Dermis microvascular lymphatic vessel endothelial cell (primary cell): ENCODE results near the gene MAPK8IP3. TPM values are rescaled to one million over a fixed set of nuclear protein-coding genes. Genes with fewer than 3 reads are reported as not detected.

ENCODE experiments used
- DNase-seq, 2 donors: peaks; one replicate each; pipeline versions ENCODE4 v3.0.0 to v3.0.0-alpha.2; 2010; ENCODE audit warnings: low read depth in 2 of 2
- total RNA-seq: library from RNA; depleted of rRNA; stranded (reverse); fragments of >200 nt; gene quantifications from 2 replicates; pipeline ENCODE4 v1.2.1, GENCODE V29; 2014

The MAPK8IP3 gene
- total RNA-seq, 1 donor from 2014 or later = 13.9 TPM

DNA sequence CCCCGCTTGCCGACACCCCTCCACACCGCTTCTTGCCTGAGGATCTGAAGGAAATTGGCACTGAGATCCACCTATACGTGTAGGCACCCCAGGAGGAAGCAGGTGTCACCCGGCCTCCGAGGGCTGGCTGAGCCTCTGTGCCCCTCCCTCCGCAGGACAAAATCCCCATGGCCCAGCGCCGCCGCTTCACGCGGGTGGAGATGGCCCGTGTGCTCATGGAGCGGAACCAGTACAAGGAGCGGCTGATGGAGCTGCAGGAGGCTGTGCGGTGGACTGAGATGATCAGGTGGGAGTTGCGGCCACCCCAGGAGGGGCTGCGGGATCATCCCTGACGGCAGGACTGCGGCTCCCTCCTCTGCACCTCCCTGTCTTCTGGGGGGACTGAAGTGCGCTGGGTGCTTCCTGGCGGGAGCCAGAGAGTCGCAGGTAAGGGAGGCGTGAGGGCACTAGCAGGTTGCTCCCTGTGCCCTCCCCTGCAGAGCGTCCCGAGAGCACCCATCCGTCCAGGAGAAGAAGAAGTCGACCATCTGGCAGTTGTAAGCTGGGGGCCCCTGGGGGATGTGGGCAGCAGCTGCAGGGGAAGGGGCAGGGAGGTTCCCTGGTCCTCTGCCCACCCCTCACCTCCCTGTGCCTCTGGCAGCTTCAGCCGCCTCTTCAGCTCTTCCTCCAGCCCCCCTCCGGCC is 56.3 kb downstream of the MAPK8IP3 start:
- DNase-seq = no peak

DNA sequence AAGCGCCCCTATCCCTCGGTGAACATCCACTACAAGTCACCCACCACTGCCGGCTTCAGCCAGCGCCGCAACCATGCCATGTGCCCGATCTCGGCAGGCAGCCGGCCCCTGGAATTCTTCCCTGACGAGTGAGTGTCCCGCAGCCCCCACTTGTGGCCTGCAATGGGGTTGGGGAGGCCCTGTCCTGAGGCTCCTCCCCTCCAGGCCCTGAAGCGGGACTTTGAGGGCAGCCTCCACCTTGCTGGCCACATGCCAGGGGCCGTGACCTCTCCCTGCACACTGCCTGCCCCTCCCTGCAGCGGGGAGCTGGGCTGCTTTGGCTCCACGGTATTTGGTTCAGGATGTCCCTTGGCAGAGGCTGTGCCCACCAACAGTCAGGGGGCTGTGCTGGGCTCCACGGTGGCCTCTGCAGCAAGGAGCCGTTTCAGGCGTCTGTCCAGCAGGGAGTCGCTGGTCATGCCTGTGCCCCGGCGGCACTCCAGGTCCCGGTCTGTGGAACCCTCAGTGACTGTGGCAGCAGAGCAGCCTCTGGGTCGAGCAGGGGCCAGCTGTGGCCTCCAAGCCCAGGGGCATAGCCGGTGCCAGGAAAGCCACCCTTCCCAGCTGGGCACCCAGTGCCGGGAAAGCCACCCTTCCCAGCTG is 57.0 kb downstream of the MAPK8IP3 start:
- DNase-seq = no peak

- peak in 1 of 2 donors; percentile 32 for DNase-seq
Measured at GRCh38 chr16:1763521-1764511, 57.8 kb downstream of the MAPK8IP3 start.

GRCh38 chr16:1764971-1765370 is 59.0 kb downstream of the MAPK8IP3 start:
- no peak for DNase-seq

DNA sequence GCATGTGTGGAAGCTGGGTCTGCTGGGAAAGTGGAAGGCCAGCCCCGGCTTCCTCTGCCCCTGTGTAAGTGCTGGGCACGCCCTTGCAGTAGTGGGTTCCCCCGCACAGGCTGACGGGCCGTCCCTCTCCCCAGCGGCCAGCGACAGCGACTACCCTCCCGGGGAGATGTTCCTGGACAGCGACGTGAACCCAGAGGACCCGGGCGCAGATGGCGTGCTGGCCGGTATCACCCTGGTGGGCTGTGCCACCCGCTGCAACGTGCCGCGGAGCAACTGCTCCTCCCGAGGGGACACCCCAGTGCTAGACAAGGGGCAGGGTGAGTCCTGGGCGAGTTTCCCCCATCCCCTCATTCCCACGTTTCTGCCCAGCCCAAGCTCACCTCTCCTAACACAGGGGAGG is 59.8 kb downstream of the MAPK8IP3 start:
- DNase-seq = no peak

GRCh38 chr16:1766231-1766630 is 60.2 kb downstream of the MAPK8IP3 start:
- DNase-seq = no peak

GRCh38 chr16:1766701-1767100 is 60.7 kb downstream of the MAPK8IP3 start:
- no peak for DNase-seq

GRCh38 chr16:1767116-1767994 is 61.4 kb downstream of the MAPK8IP3 start:
- DNase-seq = no peak

DNA sequence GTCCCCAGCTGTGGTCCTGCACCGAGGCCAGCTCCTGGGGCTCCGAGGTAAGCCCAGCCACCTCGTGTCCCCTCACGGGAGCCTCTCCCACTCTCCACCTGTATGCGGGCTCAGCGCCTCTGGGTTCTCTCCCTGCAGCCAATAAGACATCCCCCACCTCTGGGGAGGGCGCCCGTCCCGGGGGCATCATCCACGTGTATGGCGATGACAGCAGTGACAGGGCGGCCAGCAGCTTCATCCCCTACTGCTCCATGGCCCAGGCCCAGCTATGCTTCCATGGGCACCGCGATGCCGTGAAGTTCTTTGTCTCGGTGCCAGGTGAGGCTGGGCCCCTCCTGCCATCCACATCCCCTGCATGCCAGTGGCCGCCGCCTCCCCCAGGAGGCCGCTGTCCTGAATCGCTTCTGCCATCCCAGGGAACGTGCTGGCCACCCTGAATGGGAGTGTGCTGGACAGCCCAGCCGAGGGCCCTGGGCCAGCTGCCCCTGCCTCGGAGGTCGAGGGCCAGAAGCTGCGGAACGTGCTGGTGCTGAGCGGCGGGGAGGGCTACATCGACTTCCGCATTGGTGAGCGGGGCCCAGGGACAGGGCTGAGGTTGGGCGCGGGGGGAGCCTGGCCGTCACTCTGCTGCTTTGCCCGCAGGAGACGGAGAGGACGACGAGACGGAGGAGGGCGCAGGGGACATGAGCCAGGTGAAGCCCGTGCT is 62.2 kb downstream of the MAPK8IP3 start:
- no peak for DNase-seq

- no peak for DNase-seq
Measured at GRCh38 chr16:1768767-1769401, 62.9 kb downstream of the MAPK8IP3 start.

- DNase-seq = no peak
Measured at GRCh38 chr16:1769402-1770300, 63.7 kb downstream of the MAPK8IP3 start.

DNA sequence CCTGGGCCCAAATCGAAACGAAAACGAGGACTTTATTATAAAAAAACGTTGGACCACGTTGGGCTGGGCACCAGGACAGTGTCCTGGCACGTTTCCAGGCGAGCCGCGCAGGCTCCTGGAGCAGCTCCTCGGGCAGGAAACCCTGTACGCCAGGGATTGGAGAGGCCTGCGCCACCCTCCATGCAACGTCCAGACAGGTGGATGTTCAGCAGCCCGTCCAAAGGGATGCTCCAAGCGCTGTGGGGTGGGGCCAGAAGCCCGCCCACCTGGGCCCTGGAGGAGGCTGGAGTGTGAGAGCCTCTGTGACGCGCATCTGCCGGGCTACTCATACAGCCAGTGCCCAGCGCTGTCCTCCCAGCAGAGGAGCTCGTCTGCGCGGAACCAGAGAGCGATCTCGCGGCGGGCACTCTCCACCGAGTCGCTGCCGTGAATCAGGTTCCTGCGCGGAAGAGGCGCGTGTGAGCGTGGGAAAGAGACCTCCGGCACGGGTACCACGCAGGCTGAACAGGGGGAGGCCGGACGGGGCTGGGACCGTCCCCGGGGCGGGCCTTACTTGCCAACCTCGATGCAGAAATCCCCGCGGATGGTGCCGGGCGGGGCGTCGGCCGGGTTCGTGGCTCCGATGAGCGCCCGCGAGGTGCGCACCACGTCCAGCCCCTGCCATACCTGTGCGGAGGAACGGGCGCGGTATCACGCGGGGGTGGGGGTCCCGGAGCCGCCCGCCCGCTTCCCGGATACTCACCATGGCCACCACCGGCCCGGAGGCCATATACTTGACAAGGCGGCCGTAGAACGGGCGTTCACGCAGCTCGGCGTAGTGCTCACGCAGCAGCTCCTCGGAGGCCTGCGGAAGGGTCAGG is 64.6 kb downstream of the MAPK8IP3 start:
- DNase-seq = peak; percentile 22 to 61

GRCh38 chr16:1771188-1771863 is 65.3 kb downstream of the MAPK8IP3 start, which contains the start of gene NME3:
NME3 (minus strand) TSS chr16:1771543; CDS start chr16:1771534, 9 bp downstream.
- peak in 1 of 2 donors; percentile 69 for DNase-seq

- DNase-seq = no peak
Measured at GRCh38 chr16:1771864-1772361, 65.9 kb downstream of the MAPK8IP3 start.

GRCh38 chr16:1772362-1772907 is 66.4 kb downstream of the MAPK8IP3 start, which contains the start of gene EME2:
EME2 (plus strand) TSS chr16:1772810; CDS start chr16:1773228, 418 bp downstream.
- peak in 1 of 2 donors; percentile 32 for DNase-seq

- peak; percentile 68 to 86 for DNase-seq
Measured at GRCh38 chr16:1772908-1773702, 67.1 kb downstream of the MAPK8IP3 start, which contains the start of gene MRPS34. MRPS34 (minus strand) TSS chr16:1773134; CDS start chr16:1773119, 15 bp downstream.
